Ramos (cell line): Measurements from ENCODE around the gene ANP32E.
"Not testable (repeated sequence)": the region's sequence is repeated elsewhere in the genome, so short reads cannot be mapped to it uniquely, and the experiment has no call there.

ENCODE experiments used
- in situ Hi-C: fragments of 300-500 bp; cut with MboI; formaldehyde crosslinking; loops from one replicate; pipeline ENCODE4 v1.14.3; 2022; ENCODE audit warnings: low sequenced_read_pairs; ENCODE audit not compliant: unreplicated experiment

ANP32E gene

GRCh38 chr1:150259217-150259616, 23.3 kb upstream of the ANP32E start:
- in situ Hi-C loops: loop anchor here (25.0 kb wide), 1 partner anchor 728 kb away; the partner anchor contains the start of gene ANXA9

GRCh38 chr1:150257624-150258585, 22.0 kb upstream of the ANP32E start, which contains the start of gene CA14:
Gene CA14, plus strand, starts transcription at chr1:150257774. Its CDS starts 355 bp downstream, at chr1:150258129.
- in situ Hi-C loops: loop anchor here (25.0 kb wide), 1 partner anchor 729 kb away; the partner anchor contains the start of gene ANXA9

DNA sequence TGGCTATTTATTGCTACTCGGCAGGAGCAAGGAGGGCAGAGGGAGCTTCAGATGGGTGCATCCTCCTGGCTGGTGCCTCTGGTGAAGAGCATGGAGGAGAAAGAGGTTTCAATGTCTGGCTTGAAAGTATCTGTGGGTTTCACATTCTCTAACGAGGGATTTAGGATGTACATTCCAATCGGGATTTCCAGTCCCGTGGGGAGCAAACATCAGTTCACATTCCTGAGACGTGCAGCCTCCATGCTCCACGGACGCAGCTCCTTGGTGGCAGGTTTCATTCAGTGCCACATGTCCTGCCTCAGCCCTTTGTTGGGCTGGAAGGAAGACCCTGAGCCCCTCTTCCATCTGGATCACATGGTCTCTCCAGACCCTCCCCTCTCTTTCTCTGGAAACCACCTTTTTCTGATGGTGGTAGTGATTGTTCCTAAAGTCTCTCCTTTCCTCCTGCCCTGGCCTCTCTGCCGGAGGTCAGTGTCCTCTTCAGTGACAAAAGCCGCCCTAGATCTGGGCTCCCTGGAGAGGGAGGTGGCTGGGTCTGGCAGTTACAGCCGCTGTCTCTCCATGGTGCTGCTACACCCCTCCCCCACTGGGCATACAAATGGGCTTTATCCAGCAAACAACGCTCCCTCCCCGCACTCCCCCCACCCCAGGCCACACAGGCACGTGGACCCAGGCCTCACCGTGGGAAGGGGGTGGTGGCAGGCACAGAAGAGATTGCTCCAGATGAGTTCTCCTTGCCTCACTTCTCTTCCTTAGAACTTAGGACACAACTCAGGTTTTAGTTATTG, 20.8 kb upstream of the ANP32E start:
- in situ Hi-C loops: loop anchor here (25.0 kb wide), 1 partner anchor 731 kb away; the partner anchor contains the start of gene ANXA9

DNA sequence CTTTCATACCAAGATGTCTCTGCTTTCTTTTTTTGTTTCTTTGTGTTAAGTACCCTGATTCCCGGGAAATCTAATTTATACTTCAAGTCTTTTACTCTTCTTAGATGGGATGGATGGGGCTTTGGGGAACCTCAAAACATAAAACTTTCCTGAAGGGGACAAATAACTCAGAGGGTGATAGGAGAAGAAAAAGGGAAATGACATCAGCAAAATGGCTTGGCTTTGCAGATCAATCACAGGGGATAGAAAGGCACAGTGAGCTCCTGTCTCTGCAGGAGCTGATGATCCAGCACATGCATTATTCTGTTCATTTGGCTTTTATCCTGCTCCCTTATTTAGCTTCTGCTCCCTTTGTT, 20.3 kb upstream of the ANP32E start:
- in situ Hi-C loops: loop anchor here (25.0 kb wide), 1 partner anchor 731 kb away; the partner anchor contains the start of gene ANXA9

DNA sequence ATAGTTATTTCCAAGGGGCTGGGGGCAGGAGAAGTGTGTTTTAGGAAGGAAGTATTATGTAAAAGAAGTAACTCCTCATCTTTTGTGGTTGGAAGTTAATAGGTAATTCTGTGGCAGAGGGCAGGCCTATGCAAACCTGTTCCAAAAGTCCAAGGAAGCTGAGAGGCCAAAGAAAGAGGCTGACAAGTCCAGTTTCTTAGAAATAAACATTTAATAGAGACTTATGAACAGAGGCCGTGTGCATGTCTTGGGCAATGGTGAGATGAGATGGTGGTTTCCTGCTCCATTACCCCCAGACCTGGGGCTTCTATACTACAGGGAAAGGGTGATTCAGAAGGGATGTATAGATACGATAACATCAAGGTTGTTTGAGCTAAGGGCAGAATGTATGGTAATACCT, 14.0 kb upstream of the ANP32E start:
- in situ Hi-C loops: loop anchor here (25.0 kb wide), 1 partner anchor 737 kb away; the partner anchor contains the start of gene ANXA9

DNA sequence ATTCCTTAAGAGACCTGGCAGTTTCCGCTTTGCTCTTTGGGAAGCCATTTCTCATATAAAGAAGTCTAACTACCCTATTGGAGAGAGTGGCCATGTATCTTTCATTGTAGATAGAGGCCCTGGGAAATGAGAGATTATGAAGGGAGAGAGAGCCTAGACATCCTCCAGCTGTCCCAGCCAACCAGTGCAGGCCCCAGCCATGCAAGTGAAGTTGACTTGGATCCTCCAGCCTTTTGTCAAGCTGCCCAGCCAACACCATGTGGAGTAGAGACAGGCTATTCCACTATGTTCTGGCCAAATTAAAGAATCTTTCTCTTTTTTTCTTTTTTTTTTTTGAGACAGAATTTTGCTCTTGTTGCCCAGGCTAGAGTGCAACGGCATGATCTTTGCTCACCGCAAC, 7.1 kb upstream of the ANP32E start:
- in situ Hi-C loops: no loop called here

DNA sequence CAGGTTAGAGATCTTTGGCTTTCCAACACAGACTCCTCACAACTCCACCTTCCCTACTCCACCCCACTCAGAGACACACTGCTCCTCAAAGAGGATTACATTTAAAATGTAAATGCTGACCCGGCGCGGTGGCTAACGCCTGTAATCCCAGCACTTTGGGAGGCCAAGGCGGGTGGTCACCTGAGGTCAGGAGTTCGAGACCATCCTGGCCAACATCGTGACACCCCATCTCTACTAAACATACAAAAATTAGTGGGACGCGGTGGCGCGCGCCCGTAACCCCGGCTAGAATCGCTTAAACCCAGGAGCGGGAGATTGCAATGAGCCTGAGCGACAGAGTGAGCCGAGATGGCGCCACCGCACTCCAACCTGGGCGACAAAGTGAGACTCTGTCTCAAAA, 1.8 kb upstream of the ANP32E start:
- in situ Hi-C loops: no loop called here

GRCh38 chr1:150237176-150237575, 1.3 kb upstream of the ANP32E start:
- in situ Hi-C loops: not testable (repeated sequence)

- in situ Hi-C loops: no loop called here
Observed at GRCh38 chr1:150236614-150237100, 745 bp upstream of the ANP32E start.

DNA sequence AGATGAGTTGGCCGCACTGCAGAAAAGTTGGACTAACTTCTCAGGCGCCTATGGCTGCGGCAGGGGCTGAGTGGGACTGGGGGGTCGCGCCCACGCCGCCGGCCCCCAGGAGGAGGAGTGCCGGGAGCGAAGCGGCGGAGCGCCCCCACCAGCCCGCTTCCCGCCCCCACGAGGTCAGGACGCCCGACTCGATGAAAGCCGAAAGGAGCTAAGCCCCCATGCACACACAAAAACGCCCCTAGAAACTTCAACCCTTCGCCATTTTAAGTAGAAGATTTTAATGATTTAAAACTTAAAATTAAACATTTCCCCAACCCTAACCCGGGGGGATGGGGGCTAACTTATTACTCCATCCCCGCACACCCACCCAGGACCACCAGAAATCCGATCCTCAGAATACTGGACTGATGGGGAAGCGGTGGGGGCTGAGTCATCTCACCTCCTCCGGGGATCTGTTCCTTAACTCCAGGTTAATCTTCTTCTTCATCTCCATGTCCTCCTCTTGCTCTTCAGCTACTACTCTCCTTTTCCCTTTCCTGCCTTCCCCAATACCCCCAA, 539 bp downstream of the ANP32E start:
- in situ Hi-C loops: no loop called here

GRCh38 chr1:150234566-150235293, 1.2 kb downstream of the ANP32E start:
- in situ Hi-C loops: no loop called here

- in situ Hi-C loops: no loop called here
Observed at GRCh38 chr1:150234309-150234565, 1.7 kb downstream of the ANP32E start.

- in situ Hi-C loops: no loop called here
Observed at GRCh38 chr1:150233359-150234308, 2.3 kb downstream of the ANP32E start.

DNA sequence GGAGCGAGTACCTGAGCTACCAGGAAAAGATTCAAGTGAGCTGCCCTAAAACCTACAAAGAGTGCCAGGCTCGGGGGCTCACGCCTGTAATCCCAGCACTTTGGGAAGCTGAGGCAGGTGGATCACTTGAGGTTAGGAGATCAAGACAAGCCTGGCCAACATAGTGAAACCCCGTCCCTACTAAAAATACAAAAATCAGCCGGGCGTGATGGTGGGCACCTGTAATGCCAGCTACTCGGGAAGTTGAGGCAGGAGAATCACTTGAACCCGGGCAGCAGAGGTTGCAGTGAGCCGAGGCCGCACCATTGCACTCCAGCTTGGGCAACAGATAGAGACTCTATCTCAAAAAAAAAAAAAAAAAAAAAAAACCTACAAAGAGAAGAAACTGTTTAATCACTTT, 3.0 kb downstream of the ANP32E start:
- in situ Hi-C loops: not testable (repeated sequence)

GRCh38 chr1:150228246-150228645, 7.7 kb downstream of the ANP32E start:
- in situ Hi-C loops: not testable (repeated sequence)

DNA sequence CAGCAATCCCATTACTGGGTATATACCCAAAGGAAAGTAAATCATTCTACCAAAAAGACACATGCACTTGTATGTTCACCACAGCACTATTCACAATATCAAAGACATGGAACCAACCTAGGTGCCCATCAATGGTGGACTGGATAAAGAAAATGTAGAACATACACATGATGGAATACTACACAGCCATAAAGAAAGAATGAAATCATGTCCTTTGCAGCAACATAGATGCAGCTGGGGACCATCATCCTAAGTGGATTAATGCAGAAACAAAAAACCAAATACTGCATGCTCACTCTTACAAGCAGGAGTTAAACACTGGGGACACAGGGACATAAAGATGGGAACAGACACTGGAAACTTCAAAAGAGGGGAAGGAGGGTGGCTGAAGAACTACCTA, 8.7 kb downstream of the ANP32E start:
- in situ Hi-C loops: no loop called here

GRCh38 chr1:150226486-150226885, 9.4 kb downstream of the ANP32E start:
- in situ Hi-C loops: no loop called here

- in situ Hi-C loops: no loop called here
Observed at GRCh38 chr1:150225546-150225945, 10.4 kb downstream of the ANP32E start.

DNA sequence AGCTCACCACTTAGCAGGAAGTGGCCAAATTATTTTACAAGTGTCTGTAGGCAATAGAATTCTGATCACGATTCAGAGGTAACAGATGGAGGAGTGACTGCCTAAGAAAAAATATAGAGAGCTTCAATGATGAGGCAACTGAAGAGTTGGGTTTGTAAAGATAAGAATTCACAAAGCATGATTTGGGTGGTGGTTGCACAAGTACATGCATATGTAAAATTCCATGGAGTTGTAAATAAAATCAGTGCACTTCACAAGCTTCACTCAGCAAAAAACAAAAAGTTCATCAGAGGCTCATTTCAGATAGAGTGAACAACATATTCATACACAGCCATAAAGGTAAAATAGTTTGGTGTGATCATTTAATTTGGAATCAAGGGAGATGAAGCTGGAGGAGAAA, 10.9 kb downstream of the ANP32E start:
- in situ Hi-C loops: no loop called here
